ENCODE data around the gene NEDD8.

The NEDD8 gene

DNA sequence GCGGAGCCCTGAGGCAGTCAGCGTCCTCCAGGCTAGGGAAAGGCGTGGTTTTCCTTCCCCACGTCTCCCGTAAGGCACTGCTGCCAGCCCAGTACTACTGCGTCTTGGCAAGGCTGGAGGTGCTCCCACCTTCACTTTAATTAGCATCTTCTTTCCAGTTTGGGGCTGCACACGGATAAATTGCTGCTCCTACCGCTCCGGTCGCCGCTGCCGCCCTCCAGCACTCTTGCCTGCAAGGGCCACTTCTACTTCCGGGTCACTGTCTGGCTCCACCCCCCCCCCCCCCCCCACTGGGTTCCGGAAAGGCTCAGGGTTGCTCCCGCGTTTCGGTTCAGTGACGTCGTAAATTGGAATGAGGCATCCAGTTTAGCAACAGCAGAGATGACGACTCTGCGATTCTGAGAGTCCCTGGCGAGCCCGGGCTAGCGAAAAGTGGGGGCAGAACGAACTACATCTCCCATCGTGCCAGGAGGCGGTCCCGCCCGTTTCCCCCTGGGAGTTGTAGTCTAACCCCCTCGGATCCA is at the start of gene NEDD8:
TSS of gene NEDD8 (minus strand) at position 247 of the 524 bp plus-strand sequence. CDS start at position 147, 100 bp downstream.
- TF ChIP-seq, protein P1, sequence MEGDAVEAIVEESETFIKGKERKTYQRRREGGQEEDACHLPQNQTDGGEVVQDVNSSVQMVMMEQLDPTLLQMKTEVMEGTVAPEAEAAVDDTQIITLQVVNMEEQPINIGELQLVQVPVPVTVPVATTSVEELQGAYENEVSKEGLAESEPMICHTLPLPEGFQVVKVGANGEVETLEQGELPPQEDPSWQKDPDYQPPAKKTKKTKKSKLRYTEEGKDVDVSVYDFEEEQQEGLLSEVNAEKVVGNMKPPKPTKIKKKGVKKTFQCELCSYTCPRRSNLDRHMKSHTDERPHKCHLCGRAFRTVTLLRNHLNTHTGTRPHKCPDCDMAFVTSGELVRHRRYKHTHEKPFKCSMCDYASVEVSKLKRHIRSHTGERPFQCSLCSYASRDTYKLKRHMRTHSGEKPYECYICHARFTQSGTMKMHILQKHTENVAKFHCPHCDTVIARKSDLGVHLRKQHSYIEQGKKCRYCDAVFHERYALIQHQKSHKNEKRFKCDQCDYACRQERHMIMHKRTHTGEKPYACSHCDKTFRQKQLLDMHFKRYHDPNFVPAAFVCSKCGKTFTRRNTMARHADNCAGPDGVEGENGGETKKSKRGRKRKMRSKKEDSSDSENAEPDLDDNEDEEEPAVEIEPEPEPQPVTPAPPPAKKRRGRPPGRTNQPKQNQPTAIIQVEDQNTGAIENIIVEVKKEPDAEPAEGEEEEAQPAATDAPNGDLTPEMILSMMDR (IDR thresholded peaks at IDR 0.05) = no peak

DNA sequence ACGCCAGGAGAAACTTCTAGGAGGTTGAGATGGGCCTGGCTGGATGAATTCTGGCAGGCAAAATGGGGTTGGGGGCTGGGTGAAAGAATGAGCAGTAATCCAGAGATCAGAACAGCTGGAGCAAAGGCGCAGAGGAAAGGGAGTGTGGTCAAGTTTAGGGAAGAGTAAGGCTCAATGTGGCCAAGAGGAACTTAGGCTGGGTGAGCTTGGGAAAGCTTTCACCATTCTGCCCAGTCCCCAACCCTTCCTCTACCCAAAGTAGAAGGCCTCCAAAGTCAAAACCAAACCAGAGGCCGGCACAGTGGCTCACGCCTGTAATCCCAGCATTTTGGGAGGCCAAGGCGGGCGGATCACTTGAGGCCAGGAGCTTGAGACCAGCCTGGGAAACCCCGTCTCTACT is 49.5 kb upstream of the NEDD8 start:
- TF ChIP-seq, protein P1 (IDR thresholded peaks at IDR 0.05) = no peak

DNA sequence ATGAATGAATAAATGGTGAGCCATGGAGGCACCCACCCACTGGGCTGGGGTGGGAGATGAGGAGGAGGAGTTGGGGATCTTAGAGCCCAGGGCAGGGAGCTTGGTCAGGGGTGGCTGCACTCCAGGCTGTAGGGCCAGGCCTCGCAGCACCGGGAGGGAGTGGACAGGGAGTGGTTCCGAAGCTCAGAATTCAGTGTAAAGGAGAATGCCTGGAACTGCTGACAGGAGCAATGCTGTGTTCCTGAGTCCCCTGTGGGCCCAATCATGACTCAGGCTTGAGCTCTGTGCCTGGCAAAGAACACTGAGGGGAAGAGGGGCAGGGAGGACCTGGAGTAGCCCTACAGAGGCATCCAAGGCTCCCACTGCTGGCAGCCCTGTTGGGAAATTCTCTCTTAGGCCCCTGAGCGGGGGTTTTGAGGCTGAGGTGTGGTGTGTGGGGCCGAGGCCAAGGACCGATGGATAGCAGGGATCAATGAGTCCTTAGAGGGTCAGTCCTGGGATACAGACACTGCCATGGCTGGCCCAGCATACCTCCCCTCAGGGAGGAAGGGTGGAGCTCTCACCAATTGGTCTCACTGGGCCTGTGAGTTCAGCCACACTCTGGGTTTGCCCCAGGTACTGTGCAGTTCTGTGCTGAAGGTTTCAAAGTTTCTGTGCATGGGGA is 48.8 kb upstream of the NEDD8 start:
- TF ChIP-seq, protein P1 (IDR thresholded peaks at IDR 0.05) = no peak

DNA sequence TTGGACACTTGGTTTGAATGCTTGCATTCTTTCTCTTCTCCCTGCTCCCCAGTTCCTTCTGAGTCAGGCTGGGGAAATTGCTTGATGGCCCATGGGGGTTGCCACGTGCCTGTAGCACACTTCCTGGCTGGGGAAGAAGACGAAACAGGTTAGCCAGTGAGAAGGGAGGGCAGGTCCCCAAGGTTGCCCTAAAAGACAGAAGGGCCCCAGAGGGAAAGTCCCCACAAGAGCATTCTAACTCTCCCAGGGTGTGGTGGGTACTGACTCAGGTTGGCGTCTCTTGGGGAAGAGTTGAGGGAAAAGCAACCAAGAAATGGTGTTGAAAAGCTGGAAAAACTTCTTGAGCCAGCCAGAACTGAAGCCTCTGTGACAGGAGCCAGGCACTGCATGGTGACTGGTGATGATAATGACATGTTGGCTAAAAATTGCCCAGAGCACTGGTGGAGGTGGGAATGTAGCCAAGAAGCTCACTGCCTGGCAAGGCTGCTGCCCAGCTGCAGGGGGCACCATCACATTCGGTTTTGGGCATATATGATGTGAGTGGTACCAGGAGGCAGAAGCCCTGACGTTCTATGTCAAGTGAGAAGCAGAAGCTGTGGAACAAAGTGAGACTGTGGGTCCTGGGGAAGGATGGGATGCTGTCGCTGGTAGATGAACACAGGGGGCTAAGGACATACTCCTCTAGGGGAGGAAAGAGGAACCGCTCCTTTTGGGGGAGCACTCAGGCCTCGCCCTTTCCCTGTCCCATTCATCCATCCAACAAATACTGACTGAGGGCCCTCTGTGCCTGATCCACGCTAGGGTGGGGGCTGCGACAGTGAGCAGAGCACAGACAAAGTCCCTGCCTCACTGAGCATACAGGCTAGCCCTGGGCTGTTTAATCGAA is 47.4 kb upstream of the NEDD8 start:
- TF ChIP-seq, protein P1 (IDR thresholded peaks at IDR 0.05) = peak; percentile 20; the same call in 1 of the 2 replicates

DNA sequence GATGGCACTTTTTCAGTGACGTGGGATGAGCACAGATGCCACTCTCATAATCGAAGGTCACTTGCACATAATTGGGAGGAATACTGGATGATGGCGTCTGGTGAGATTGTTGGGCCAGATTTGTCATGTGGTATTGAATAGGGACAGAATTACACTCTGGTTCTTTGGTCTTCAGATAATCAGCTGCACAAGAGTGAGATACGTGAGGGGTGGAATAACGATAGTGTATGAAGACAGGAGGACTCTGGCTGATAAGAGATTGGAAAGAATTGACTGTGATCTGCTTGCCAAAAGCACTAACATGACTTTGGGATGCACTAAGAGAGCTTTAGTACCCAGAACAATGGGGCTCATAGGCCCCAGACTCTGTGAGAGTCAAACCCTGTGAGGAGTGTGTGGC is 46.3 kb upstream of the NEDD8 start:
- TF ChIP-seq, protein P1 (IDR thresholded peaks at IDR 0.05) = no peak

DNA sequence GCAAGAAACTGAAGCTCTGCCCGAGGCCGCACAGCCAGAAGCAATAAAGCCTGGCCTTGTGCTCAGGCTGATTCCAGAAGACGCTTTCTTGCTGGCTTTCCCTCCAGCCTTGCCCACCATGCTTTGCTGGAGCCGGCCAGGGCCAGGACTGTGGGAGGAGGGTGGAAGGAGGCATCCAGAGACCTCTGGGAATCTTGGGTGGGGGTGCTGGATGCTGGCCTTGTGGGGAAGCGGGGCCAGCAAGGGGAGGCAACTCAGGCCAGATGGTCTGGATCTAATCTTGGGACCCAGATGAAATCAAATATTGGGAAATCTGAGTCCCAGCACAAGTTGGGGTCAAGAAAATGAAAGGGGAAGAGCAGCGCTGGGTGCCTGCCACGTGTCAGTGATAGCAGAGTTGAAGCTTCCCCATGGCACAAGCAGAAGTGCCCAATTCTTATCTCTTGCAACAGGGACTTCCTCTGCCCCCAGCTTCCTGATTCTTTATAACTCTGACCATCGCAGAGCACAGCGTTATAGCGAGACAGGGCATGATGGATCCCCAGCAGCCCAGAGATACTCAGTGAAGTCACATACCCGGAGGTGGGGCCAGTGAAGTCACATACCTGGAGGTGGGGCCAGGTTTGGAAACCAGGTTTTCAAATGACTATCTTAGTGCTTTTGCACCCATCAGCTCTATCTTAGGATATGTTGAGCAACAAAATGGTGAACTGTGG is 45.6 kb upstream of the NEDD8 start:
- TF ChIP-seq, protein P1 (IDR thresholded peaks at IDR 0.05) = no peak

DNA sequence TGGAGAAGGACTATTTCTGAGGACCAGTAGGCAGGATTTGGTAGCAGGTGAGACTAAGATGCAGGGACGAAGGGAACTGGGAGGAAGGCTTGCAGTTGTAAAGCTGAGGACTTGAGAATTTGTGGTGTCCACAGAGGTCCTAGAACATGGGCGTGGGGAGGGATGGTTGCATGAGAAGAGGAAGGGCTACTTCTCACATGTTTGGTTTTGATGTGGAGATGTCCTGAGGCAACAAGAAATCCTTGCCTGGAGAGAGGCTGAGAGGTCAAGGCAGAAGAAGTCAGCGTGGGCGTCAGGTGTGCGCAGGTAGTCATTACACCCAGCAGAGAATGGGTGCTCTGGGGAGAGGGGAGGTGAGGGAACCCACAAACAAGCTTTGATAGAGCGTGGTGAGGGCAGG is 44.9 kb upstream of the NEDD8 start:
- TF ChIP-seq, protein P1 (IDR thresholded peaks at IDR 0.05) = no peak

Data from LNCAP (cell line).